Transverse colon (tissue), 3 donors: ENCODE results near the gene CADPS2.

Source experiments
- EP300 ChIP-seq: sonication (generic); formaldehyde crosslinking; IDR thresholded peaks from one replicate; pipeline ENCODE4 v1.6.1; 2017; ENCODE audit warnings: antibody characterized with exemption, low read depth
- POLR2AphosphoS5 ChIP-seq, 3 donors: sonication (generic); formaldehyde crosslinking; IDR thresholded peaks; one replicate each; pipeline ENCODE4 v1.6.1; 2016; ENCODE audit warnings: antibody characterized with exemption in 3 of 3

GRCh38 chr7:122791959-122792545, 94.2 kb downstream of the CADPS2 start:
- no peak for TF ChIP-seq EP300
- no peak for TF ChIP-seq POLR2AphosphoS5 (IDR thresholded peaks at IDR 0.05)
